ENCODE measurements around the gene PPP2R5D. TPM values are rescaled to one million over a fixed set of nuclear protein-coding genes. Genes with fewer than 3 reads are reported as not detected.
A peak's percentile ranks its signal among the peaks of the same experiment; 100 is the strongest.

PPP2R5D gene
- total and polyA plus RNA-seq, 2 donors from 2014 or later, result 21.8 to 22.6 TPM

DNA sequence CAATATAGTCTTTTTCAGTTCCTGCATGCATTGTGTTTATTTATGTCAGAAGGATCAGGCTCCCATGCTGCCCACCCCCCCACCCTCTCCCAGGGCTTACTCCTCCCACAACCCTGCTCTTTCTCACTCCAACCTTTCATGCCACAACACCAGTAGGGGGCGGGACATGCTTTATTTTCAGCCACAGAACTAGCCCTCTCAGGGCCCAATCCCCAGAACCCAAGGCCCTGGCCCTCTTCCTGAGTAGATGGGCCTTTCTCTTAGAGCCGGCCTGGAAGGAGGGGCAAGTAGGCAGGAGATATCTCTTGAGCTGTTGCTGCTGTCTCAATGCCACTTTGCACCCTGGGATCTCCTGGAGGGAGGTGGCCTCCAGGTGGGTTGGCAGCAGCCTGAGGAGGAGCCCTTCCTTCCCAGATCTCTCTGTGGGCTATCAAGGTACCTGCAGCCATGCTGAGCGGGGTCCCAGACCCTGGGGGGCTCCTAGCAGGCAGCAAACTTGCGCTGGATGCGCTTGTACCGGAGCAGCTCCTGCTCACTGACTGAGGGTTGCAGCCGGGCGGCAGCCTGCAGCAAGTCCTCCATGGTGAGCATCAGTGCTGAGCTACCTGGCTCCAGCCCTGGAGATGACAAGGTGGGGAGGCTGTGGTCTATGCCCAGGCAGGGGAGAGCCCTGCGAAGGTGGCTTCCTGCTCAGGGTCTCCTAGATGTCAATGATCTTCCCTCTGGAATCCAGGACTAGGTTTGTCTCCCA lies 20.3 kb upstream of the PPP2R5D start:
- FAIRE-seq (no peak), DNase-seq (peak in 4 of 5 donors; percentile 20 to 53 (median 34))
- Histone ChIP-seq H3K27me3 (ENCODE audit: control insufficient read depth, insufficient read depth, low read length) (no peaks in the 10 kb centered on the region), H3K9me3 (ENCODE audit: control insufficient read depth in 2 of 3, insufficient read depth in 1 of 3, low read length in 3 of 3) (no peaks in the 10 kb centered on the region), H3K36me3 (ENCODE audit: control insufficient read depth in 2 of 3, insufficient read depth in 3 of 3, low read length in 3 of 3) (peaks cover 0 to 11% (median 3%) of the 10 kb centered on the region in 3 donors), H3K9ac (ENCODE audit: low read length in 3 of 3) (no peak overlapping the region), H3K4me3 (ENCODE audit: low read length in 3 of 3) (no peak overlapping the region), H3K27ac (ENCODE audit: low read depth in 2 of 2, low read length in 2 of 2) (no peak overlapping the region), H3K4me1 (ENCODE audit: control insufficient read depth in 2 of 3, insufficient read depth in 2 of 3, low read depth in 1 of 3, low read length in 3 of 3) (peaks cover 0 to 8% (median 0%) of the 10 kb centered on the region in 3 donors)
- TF ChIP-seq, protein P1, sequence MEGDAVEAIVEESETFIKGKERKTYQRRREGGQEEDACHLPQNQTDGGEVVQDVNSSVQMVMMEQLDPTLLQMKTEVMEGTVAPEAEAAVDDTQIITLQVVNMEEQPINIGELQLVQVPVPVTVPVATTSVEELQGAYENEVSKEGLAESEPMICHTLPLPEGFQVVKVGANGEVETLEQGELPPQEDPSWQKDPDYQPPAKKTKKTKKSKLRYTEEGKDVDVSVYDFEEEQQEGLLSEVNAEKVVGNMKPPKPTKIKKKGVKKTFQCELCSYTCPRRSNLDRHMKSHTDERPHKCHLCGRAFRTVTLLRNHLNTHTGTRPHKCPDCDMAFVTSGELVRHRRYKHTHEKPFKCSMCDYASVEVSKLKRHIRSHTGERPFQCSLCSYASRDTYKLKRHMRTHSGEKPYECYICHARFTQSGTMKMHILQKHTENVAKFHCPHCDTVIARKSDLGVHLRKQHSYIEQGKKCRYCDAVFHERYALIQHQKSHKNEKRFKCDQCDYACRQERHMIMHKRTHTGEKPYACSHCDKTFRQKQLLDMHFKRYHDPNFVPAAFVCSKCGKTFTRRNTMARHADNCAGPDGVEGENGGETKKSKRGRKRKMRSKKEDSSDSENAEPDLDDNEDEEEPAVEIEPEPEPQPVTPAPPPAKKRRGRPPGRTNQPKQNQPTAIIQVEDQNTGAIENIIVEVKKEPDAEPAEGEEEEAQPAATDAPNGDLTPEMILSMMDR (IDR thresholded peaks at IDR 0.05; ENCODE audit: borderline replicate concordance, extremely low read depth, insufficient read depth), result peak; percentile 23
- intact Hi-C loops (cut with DNase I), result no loop called here

DNA sequence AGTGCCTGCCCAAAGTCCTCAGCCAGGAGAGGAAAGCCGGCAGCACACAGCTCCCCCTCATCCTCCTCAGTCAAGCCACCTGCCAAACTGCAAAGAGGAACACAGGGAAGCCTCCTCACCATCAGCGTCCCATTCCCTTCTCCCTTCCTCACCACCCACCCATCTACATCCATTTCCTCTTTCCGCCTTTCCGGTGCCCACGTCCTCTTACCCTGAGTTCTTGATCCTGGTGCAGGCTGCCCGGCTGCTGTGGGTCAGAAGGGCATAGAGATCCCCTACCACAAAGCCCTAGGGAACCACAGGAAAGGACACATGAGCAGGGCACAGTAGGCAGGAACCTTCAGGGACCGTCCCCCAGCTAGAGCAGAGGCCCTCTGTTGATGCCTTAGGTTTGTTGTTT lies 17.8 kb upstream of the PPP2R5D start:
- H3K27ac ChIP-seq (ENCODE audit: low read depth in 2 of 2, low read length in 2 of 2), result no peak overlapping the region
- H3K27me3 ChIP-seq (ENCODE audit: control insufficient read depth, insufficient read depth, low read length), result no peaks in the 10 kb centered on the region
- no peaks in the 10 kb centered on the region for H3K4me1 ChIP-seq (ENCODE audit: control insufficient read depth in 2 of 3, insufficient read depth in 2 of 3, low read depth in 1 of 3, low read length in 3 of 3)
- DNase-seq (no peak), FAIRE-seq (no peak)
- TF ChIP-seq, protein P1 (IDR thresholded peaks at IDR 0.05; ENCODE audit: borderline replicate concordance, extremely low read depth, insufficient read depth), result no peak
- intact Hi-C loops (cut with DNase I), result no loop called here
- no peak overlapping the region for H3K9ac ChIP-seq (ENCODE audit: low read length in 3 of 3)
- no peak overlapping the region for H3K4me3 ChIP-seq (ENCODE audit: low read length in 3 of 3)
- H3K36me3 ChIP-seq (ENCODE audit: control insufficient read depth in 2 of 3, insufficient read depth in 3 of 3, low read length in 3 of 3), result peaks cover 0 to 18% (median 3%) of the 10 kb centered on the region in 3 donors
- H3K9me3 ChIP-seq (ENCODE audit: control insufficient read depth in 2 of 3, insufficient read depth in 1 of 3, low read length in 3 of 3), result no peaks in the 10 kb centered on the region

- no peak overlapping the region for H3K9ac ChIP-seq (ENCODE audit: low read length in 3 of 3)
- no peaks in the 10 kb centered on the region for H3K27me3 ChIP-seq (ENCODE audit: control insufficient read depth, insufficient read depth, low read length)
- H3K4me3 ChIP-seq (ENCODE audit: low read length in 3 of 3), result no peak overlapping the region
- no peaks in the 10 kb centered on the region for H3K4me1 ChIP-seq (ENCODE audit: control insufficient read depth in 2 of 3, insufficient read depth in 2 of 3, low read depth in 1 of 3, low read length in 3 of 3)
- intact Hi-C loops (cut with DNase I), result no loop called here
- FAIRE-seq (no peak), DNase-seq (no peak)
- H3K27ac ChIP-seq (ENCODE audit: low read depth in 2 of 2, low read length in 2 of 2), result no peak overlapping the region
- H3K9me3 ChIP-seq (ENCODE audit: control insufficient read depth in 2 of 3, insufficient read depth in 1 of 3, low read length in 3 of 3), result no peaks in the 10 kb centered on the region
- TF ChIP-seq, protein P1 (IDR thresholded peaks at IDR 0.05; ENCODE audit: borderline replicate concordance, extremely low read depth, insufficient read depth), result no peak
- peaks cover 0 to 18% (median 3%) of the 10 kb centered on the region in 3 donors for H3K36me3 ChIP-seq (ENCODE audit: control insufficient read depth in 2 of 3, insufficient read depth in 3 of 3, low read length in 3 of 3)
Measured at GRCh38 chr6:42967228-42967627, 17.1 kb upstream of the PPP2R5D start.
